Activated T-cell treated with anti-CD3 and anti-CD28 coated beads for 24 hours (primary cell): Measurements from ENCODE around the gene PIGC.

Source experiments
- DNase-seq: peaks from one replicate; pipeline ENCODE4 v3.0.0-alpha.2; 2020; ENCODE audit warnings: low read depth

Gene PIGC

DNA sequence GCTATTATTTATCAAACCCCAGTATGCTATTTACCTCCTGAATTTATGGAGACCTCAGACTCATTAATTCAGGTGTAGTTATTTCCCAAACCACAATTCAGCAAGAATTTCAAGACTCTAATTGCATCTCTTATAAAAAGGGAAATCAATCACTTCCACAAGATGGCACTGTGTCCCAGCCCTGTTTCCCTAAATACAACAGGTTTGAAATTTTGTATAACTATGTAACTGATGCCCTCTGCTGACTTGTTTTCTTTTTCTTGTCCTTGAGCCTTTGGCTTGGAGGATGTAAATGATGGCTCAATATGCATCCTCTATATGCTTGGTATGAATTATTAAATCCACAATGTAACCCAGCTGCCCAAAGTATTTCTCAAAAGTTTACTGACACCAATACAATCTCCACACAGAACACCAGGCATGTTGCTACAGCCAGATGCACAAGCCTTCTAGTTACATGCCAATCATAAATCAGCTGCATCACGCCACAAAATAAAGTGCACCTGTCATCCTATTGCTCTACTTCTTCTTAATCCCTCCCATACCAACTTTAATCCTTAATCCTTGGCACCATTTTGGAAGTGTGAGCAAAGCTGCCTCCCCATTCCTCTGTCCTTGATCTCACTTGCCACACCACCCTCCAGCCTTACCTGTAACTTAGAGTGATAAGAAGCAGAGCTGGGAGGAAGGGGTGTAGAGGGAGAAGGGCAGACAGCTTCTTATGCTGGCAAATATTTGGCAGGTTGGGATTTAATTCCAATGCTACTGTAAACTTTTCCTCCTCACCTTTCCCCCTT, 14.3 kb downstream of the PIGC start:
- no peak for DNase-seq

- no peak for DNase-seq
Measured at GRCh38 chr1:172427191-172427590, 16.7 kb downstream of the PIGC start.

- no peak for DNase-seq
Measured at GRCh38 chr1:172425339-172425738, 18.5 kb downstream of the PIGC start.

DNA sequence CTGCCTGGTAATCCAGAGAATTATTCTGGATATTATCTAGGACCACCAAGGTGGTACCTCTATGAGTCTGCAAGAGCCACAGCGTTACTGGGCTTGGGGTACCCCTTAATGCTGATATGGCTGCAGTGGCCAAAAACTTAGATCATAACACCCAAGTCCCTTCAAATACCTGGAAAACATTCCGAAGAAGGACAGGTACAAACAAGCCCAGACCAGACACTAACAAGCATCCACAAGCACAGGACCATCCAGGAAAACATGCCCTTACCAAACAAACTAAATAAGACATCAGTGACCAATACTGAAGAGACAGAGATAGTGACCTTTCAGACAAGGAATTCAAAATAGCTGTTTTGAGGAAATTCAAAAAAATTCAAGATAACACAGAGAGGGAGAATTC, 20.5 kb downstream of the PIGC start:
- no peak for DNase-seq

- no peak for DNase-seq
Measured at GRCh38 chr1:172421974-172422604, 21.8 kb downstream of the PIGC start.

GRCh38 chr1:172420385-172420784, 23.5 kb downstream of the PIGC start, which contains the start of gene C1orf105:
Gene C1orf105 (plus strand): TSS chr1:172420685. CDS start chr1:172420886, 201 bp downstream.
- no peak for DNase-seq

DNA sequence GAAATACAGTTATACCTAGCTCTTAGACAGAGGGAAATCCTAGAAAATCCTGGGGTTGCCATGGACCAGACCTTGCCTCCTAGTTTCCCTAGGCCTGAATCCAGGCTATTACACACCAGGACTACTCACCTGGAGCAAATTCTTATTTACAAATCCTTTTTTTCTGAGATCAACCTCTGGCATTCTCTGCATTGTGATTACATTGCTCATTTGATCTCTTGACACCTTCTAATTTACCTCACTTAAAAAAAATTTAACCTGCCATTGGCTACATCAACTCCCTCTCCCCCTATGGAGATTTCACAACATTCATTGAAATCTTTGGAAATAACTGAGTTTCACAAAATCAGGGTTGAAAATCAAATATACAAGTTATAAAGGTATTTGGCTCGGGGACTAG, 26.3 kb downstream of the PIGC start:
- no peak for DNase-seq

DNA sequence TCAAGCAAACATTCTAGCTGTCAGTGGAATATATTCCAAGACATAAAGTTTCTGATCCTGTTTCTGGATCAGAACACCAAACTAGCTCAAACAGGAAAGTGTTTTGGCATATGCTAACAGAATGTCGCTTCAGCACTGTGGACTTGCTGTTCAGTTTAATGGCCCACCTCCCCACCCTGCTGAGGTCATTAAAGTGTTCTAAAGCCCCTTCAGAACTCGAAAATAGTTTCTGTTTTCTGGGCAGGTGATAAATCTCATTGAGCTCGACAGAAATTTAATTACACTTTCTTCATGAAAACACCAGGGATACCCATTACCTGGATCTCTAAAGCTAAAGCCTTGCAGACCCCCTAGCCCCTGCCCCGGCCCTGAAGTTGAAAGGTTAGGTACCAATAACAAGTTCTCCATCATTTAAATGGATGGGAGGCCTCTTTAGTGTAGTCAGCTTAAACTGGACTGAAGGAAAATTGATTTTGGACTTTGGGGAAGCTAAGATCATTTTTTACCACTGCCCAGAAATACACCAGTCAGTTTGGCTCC, 27.3 kb downstream of the PIGC start:
- DNase-seq = no peak

DNA sequence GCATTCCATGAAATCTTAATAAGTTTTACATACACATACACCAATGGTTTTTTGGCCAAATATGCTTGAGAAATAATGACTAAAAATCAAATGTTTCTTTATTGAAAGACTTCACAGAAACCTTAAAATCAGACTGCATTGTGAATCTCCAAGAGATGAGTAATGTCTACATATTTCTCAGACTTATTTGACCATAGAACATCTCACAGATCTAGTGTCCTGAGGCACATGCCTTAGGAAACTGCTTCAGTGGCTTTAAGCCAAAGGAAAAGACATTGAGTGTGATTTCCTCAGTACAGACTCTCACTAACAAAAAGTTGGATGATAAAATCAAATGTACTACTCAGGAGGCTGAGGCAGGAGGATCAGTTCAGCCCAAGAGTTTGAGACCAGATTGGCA, 29.5 kb downstream of the PIGC start:
- DNase-seq = no peak

- no peak for DNase-seq
Measured at GRCh38 chr1:172411791-172412338, 32.0 kb downstream of the PIGC start.

DNA sequence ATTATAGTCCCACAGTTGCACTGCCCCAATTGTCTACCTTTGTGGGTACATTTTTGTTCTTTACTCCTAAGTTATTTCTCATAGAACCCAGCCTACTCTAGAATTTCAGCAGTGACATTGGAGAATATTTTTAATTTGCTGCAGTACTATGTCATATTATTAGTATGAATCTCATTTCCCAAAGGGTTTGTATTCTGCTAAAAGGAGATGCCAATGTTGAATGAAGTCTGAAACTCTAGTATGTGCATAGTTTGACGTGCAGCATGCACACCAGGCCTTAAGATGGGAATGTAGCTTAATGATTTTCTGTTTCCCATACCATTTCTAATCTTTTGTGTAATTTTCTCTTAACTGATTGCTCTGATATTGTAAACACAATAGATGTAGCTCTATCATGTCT, 33.8 kb downstream of the PIGC start:
- no peak for DNase-seq

DNA sequence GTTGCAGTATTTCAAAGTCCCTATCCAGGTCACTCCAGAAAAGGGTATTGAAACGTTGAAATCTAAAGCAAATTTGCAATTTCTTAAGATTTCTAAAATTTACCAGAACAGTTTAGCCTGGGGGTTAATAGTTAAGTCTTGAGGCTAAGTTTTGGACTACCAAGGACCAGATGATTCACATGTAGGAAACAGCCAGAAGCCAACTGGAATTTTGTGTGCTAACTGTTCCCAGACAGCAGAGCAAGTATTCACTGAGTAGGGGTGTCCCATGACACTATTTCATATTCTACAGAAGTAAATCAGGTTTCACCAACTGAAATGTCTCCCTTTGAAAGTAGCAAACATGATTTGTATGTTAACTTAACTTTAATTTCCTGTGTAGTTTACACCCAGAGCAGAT, 34.9 kb downstream of the PIGC start:
- no peak for DNase-seq

- DNase-seq = no peak
Measured at GRCh38 chr1:172406968-172407367, 36.9 kb downstream of the PIGC start.

DNA sequence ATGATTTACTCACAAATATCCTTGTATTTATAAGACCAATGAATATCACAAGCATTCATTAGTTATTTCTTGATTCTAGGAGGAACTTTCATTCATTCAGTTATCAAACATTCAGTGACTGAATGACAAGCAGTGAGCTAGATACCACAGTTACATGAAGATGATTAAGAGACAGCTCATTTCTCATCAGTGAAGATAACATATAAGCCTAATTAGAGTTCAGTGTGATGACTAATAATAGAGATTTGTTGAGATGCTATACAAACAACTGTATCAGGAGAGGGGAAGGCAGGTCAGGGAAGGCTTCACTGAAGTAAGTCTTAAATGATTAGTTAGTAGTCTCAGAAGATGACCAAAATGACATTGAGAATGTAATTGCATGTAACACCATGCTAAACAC, 38.0 kb downstream of the PIGC start:
- DNase-seq = no peak

DNA sequence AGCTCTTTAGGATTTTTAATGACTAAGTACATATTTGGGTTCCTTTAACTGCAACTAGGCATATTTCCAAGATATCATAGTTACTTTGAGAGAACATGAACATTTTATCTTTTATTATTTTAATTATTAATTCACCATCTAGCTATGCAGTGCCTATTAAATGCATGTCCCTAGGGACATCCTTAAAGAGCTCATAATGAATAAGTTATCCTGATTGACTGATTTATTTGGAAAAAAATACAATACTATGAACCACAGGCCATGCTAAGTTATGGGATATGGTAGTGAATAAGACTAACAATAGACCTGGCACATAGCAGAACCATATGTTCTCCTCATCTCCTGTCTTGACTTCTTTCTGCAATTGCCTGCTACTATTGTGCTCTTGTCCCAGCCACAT, 39.7 kb downstream of the PIGC start:
- no peak for DNase-seq

DNA sequence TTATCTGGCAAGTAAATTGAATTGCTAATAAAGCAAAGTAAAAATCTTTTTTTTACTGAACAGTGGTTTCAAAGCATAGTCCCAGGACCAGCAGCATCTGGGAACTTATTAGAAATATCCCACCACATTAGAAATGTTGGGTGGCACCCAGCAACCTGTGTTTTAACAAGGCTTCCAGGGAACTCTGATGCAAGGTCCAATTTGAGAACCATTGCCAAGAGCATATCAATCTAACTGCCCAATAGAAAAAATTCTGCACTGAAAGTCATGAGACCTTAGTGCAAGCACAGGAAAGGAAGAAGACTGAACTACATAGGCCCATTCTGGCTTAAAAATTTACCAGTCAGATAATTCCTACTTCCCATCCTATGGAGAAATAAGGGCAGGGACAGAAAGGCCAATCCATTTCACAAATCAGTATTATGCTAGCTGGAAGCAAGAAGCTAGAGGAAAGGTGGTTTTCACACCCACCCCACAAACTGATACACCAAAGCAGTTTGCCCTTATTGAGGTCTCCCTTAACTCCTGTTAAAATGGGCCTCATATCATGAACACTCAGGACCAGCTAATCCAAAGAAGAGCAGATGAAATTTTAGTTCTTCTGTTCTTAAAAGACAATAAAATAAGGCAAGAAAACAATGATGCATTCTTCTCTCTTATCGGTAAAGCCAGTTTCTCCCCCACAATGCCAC, 40.8 kb downstream of the PIGC start:
- no peak for DNase-seq

DNA sequence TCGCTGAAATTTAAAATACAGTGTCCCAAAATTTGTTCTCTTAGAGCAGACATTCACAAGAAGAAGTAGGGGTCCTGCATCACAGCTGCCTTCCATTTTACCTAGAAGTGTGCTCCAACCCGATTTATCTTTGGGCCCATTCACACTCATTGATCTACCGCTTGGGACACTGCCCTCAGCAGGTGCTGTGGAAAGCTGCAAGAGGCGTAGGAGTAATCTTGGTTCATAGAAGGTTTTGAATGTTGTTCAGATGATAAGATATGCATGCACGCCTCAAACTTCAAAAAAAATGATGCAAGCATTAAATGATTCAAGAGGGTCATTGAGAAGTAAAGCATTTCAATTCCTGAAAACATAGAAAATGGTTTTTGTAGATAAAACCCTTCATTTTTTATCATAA, 42.0 kb downstream of the PIGC start:
- DNase-seq = no peak

- DNase-seq = no peak
Measured at GRCh38 chr1:172401477-172401876, 42.4 kb downstream of the PIGC start.

- DNase-seq = no peak
Measured at GRCh38 chr1:172400722-172401105, 43.2 kb downstream of the PIGC start.

- no peak for DNase-seq
Measured at GRCh38 chr1:172399756-172400721, 43.8 kb downstream of the PIGC start.

GRCh38 chr1:172398970-172399755, 44.7 kb downstream of the PIGC start:
- DNase-seq = no peak
